Mesenchymal stem cell (in vitro differentiated cells and primary cell): ENCODE results near the gene ADAMTS17.

Source experiments
- DNase-seq: peaks from one replicate; pipeline ENCODE4 v3.0.0-alpha.2; 2013
- H2AFZ ChIP-seq: one replicate; pipeline ENCODE4 v1.6.1; 2013; ENCODE audit warnings: low read depth, mild to moderate bottlenecking, control low read depth, inconsistent platforms, low read length, moderate library complexity
- H2AK5ac ChIP-seq: 2 replicates; pipeline ENCODE4 v1.6.1; 2013; ENCODE audit warnings: low read length, moderate library complexity, mild to moderate bottlenecking, inconsistent platforms; ENCODE audit not compliant: severe bottlenecking
- H2BK120ac ChIP-seq: one replicate; pipeline ENCODE4 v1.6.1; 2013; ENCODE audit warnings: low read depth, mild to moderate bottlenecking, inconsistent platforms, low read length, moderate library complexity
- H2BK12ac ChIP-seq, 2 experiments: one replicate each; pipeline ENCODE4 v1.6.1; 2013; ENCODE audit warnings: inconsistent platforms in 2 of 2, low read length in 2 of 2, mild to moderate bottlenecking in 2 of 2, moderate library complexity in 2 of 2, control low read depth in 1 of 2
- H2BK15ac ChIP-seq: one replicate; pipeline ENCODE4 v1.6.1; 2013; ENCODE audit warnings: mild to moderate bottlenecking, low read depth, inconsistent platforms; ENCODE audit not compliant: poor library complexity, severe bottlenecking
- H2BK5ac ChIP-seq: 2 replicates; pipeline ENCODE4 v1.6.1; 2013; ENCODE audit warnings: low read depth, mild to moderate bottlenecking, low read length, control low read depth, inconsistent platforms; ENCODE audit not compliant: poor library complexity, severe bottlenecking
- H3K14ac ChIP-seq, 2 experiments: one replicate each; pipeline ENCODE4 v1.6.1; 2013; ENCODE audit warnings: inconsistent platforms in 2 of 2, low read length in 2 of 2, control low read depth in 1 of 2, mild to moderate bottlenecking in 1 of 2, moderate library complexity in 1 of 2
- H3K18ac ChIP-seq, 2 experiments: one replicate each; pipeline ENCODE4 v1.6.1; 2013; ENCODE audit warnings: inconsistent platforms in 2 of 2, low read length in 2 of 2, control low read depth in 1 of 2, low read depth in 1 of 2, mild to moderate bottlenecking in 1 of 2
- H3K23ac ChIP-seq, 2 experiments: one replicate each; pipeline ENCODE4 v1.6.1; 2013; ENCODE audit warnings: inconsistent platforms in 2 of 2, low read length in 2 of 2, mild to moderate bottlenecking in 2 of 2, moderate library complexity in 2 of 2, control low read depth in 1 of 2
- H3K27ac ChIP-seq: 2 replicates; pipeline ENCODE4 v1.5.1; 2013; ENCODE audit warnings: mild to moderate bottlenecking, moderate library complexity, low read length, control low read depth, inconsistent platforms; ENCODE audit not compliant: poor library complexity, severe bottlenecking
- H3K27me3 ChIP-seq, 2 experiments: 2 replicates each; pipeline versions ENCODE4 v1.6.1 to v1.7.0; 2013; ENCODE audit warnings: low read length in 2 of 2, mild to moderate bottlenecking in 2 of 2, moderate library complexity in 2 of 2, control low read depth in 1 of 2, inconsistent platforms in 1 of 2; ENCODE audit not compliant: control insufficient read depth in 1 of 2, insufficient read depth in 1 of 2
- H3K36me3 ChIP-seq, 2 experiments: 2 replicates each; pipeline versions ENCODE4 v1.6.1 to v1.7.0; 2013; ENCODE audit warnings: low read length in 2 of 2, control low read depth in 1 of 2, inconsistent platforms in 1 of 2, low read depth in 1 of 2, mild to moderate bottlenecking in 1 of 2; ENCODE audit not compliant: insufficient read depth in 2 of 2, control insufficient read depth in 1 of 2
- H3K4ac ChIP-seq, 2 experiments: one replicate each; pipeline ENCODE4 v1.6.1; 2013; ENCODE audit warnings: inconsistent platforms in 2 of 2, low read length in 2 of 2, mild to moderate bottlenecking in 2 of 2, moderate library complexity in 2 of 2, control low read depth in 1 of 2, low read depth in 1 of 2
- H3K4me1 ChIP-seq: 2 replicates; pipeline ENCODE4 v1.6.1; 2013; ENCODE audit warnings: low read depth, low read length, control low read depth; ENCODE audit not compliant: control insufficient read depth, insufficient read depth
- H3K4me2 ChIP-seq: 2 replicates; pipeline ENCODE4 v1.6.1; 2013; ENCODE audit warnings: low read length, mild to moderate bottlenecking, inconsistent platforms; ENCODE audit not compliant: poor library complexity, severe bottlenecking
- H3K4me3 ChIP-seq, 2 experiments: 2 replicates each; pipeline versions ENCODE4 v1.5.1 to v1.7.0; 2013; ENCODE audit warnings: low read length in 2 of 2, mild to moderate bottlenecking in 2 of 2, control low read depth in 1 of 2, low read depth in 1 of 2; ENCODE audit not compliant: insufficient read depth in 1 of 2
- H3K79me1 ChIP-seq: replicated peaks from 2 replicates; pipeline ENCODE4 v1.6.1; 2013; ENCODE audit warnings: mild to moderate bottlenecking, control low read depth, low read length, inconsistent platforms; ENCODE audit not compliant: poor library complexity, severe bottlenecking
- H3K9ac ChIP-seq: 2 replicates; pipeline ENCODE4 v1.7.0; 2013; ENCODE audit warnings: mild to moderate bottlenecking, low read length, moderate library complexity
- H3K9me3 ChIP-seq: 2 replicates; pipeline ENCODE4 v1.7.0; 2013; ENCODE audit warnings: mild to moderate bottlenecking, low read length; ENCODE audit not compliant: control insufficient read depth
- H4K8ac ChIP-seq: one replicate; pipeline ENCODE4 v1.6.1; 2013; ENCODE audit warnings: inconsistent platforms, mild to moderate bottlenecking, low read length, moderate library complexity
- H4K91ac ChIP-seq: one replicate; pipeline ENCODE4 v1.6.1; 2013; ENCODE audit warnings: mild to moderate bottlenecking, low read length, inconsistent platforms
- WGBS: methylation state at CpG from one replicate; pipeline ENCODE4 v1.1.7; 2013; ENCODE audit warnings: mixed read lengths; 5-methylcytosine and 5-hydroxymethylcytosine counted together

The ADAMTS17 gene

GRCh38 chr15:100285641-100286295 is 56.0 kb downstream of the ADAMTS17 start:
- H3K4me1 ChIP-seq = no peaks in the 10 kb centered on the region
- H3K4me2 ChIP-seq = no peak overlapping the region
- no peak overlapping the region for H2BK15ac ChIP-seq
- no peak overlapping the region for H3K4me3 ChIP-seq
- H2AFZ ChIP-seq = no peak overlapping the region
- H2AK5ac ChIP-seq = no peak overlapping the region
- no peak overlapping the region for H3K4ac ChIP-seq
- no peaks in the 10 kb centered on the region for H3K36me3 ChIP-seq
- peaks cover 9% of the 10 kb centered on the region for H3K9me3 ChIP-seq
- H3K27me3 ChIP-seq = no peaks in the 10 kb centered on the region
- no peak overlapping the region for H3K9ac ChIP-seq
- H3K18ac ChIP-seq = no peak overlapping the region
- H3K79me1 ChIP-seq = no peaks in the 10 kb centered on the region
- H4K91ac ChIP-seq = peak overlapping the region; percentile 27
- no peak overlapping the region for H3K23ac ChIP-seq
- DNase-seq = no peak
- H4K8ac ChIP-seq = no peak overlapping the region
- H3K14ac ChIP-seq = no peak overlapping the region
- 82% methylated on average over 15 of the region's 15 CpGs for WGBS
- H3K27ac ChIP-seq = no peak overlapping the region
- no peak overlapping the region for H2BK5ac ChIP-seq
- H2BK12ac ChIP-seq = no peak overlapping the region
- H2BK120ac ChIP-seq = no peak overlapping the region

- H3K18ac ChIP-seq = no peak overlapping the region
- H3K4me2 ChIP-seq = no peak overlapping the region
- H3K14ac ChIP-seq = no peak overlapping the region
- H4K8ac ChIP-seq = no peak overlapping the region
- no peak overlapping the region for H2BK12ac ChIP-seq
- H3K23ac ChIP-seq = no peak overlapping the region
- peaks cover 9% of the 10 kb centered on the region for H3K9me3 ChIP-seq
- no peaks in the 10 kb centered on the region for H3K36me3 ChIP-seq
- H3K27ac ChIP-seq = no peak overlapping the region
- H2BK15ac ChIP-seq = no peak overlapping the region
- no peaks in the 10 kb centered on the region for H3K27me3 ChIP-seq
- no peak overlapping the region for H2BK120ac ChIP-seq
- H4K91ac ChIP-seq = no peak overlapping the region
- H3K79me1 ChIP-seq = no peaks in the 10 kb centered on the region
- no peaks in the 10 kb centered on the region for H3K4me1 ChIP-seq
- no peak for DNase-seq
- H3K4ac ChIP-seq = no peak overlapping the region
- 35% methylated on average over 3 of the region's 6 CpGs for WGBS
- H2BK5ac ChIP-seq = no peak overlapping the region
- no peak overlapping the region for H2AFZ ChIP-seq
- H2AK5ac ChIP-seq = no peak overlapping the region
- no peak overlapping the region for H3K9ac ChIP-seq
- no peak overlapping the region for H3K4me3 ChIP-seq
Observed at GRCh38 chr15:100284701-100285100, 57.1 kb downstream of the ADAMTS17 start.

GRCh38 chr15:100284191-100284590 is 57.6 kb downstream of the ADAMTS17 start:
- no peak overlapping the region for H2AK5ac ChIP-seq
- no peak overlapping the region for H4K8ac ChIP-seq
- H3K4me2 ChIP-seq = no peak overlapping the region
- peaks cover 9% of the 10 kb centered on the region for H3K9me3 ChIP-seq
- no peaks in the 10 kb centered on the region for H3K79me1 ChIP-seq
- H3K14ac ChIP-seq = no peak overlapping the region
- no peak overlapping the region for H2BK120ac ChIP-seq
- no peak overlapping the region for H3K9ac ChIP-seq
- no peak for DNase-seq
- no peak overlapping the region for H3K23ac ChIP-seq
- WGBS = 82% methylated on average over 5 of the region's 5 CpGs
- no peak overlapping the region for H3K4me3 ChIP-seq
- H2BK12ac ChIP-seq = no peak overlapping the region
- H2BK15ac ChIP-seq = no peak overlapping the region
- H3K36me3 ChIP-seq = no peaks in the 10 kb centered on the region
- no peak overlapping the region for H3K4ac ChIP-seq
- H3K18ac ChIP-seq = no peak overlapping the region
- H2AFZ ChIP-seq = no peak overlapping the region
- H2BK5ac ChIP-seq = no peak overlapping the region
- H3K27me3 ChIP-seq = no peaks in the 10 kb centered on the region
- H4K91ac ChIP-seq = no peak overlapping the region
- no peaks in the 10 kb centered on the region for H3K4me1 ChIP-seq
- no peak overlapping the region for H3K27ac ChIP-seq

GRCh38 chr15:100281096-100281917 is 60.5 kb downstream of the ADAMTS17 start:
- Histone ChIP-seq H3K4me1 (no peaks in the 10 kb centered on the region), H2BK12ac (no peak overlapping the region)
- WGBS = 88% methylated on average over 30 of the region's 30 CpGs

More at GRCh38 chr15:100281096-100281917, 60.5 kb downstream of the ADAMTS17 start:
- no peak overlapping the region for H2AFZ ChIP-seq
- H4K91ac ChIP-seq = no peak overlapping the region
- no peak overlapping the region for H3K23ac ChIP-seq
- no peak for DNase-seq
- no peak overlapping the region for H2BK5ac ChIP-seq
- H3K9ac ChIP-seq = no peak overlapping the region
- H3K36me3 ChIP-seq = no peaks in the 10 kb centered on the region
- H3K27ac ChIP-seq = no peak overlapping the region
- H3K27me3 ChIP-seq = peaks cover 0 to 3% of the 10 kb centered on the region in 2 experiments
- H2AK5ac ChIP-seq = no peak overlapping the region
- H3K4ac ChIP-seq = no peak overlapping the region
- H3K79me1 ChIP-seq = no peaks in the 10 kb centered on the region
- no peak overlapping the region for H4K8ac ChIP-seq
- H3K4me3 ChIP-seq = no peak overlapping the region
- no peak overlapping the region for H3K18ac ChIP-seq
- no peak overlapping the region for H3K14ac ChIP-seq
- H3K4me2 ChIP-seq = no peak overlapping the region
- no peaks in the 10 kb centered on the region for H3K9me3 ChIP-seq
- H2BK15ac ChIP-seq = no peak overlapping the region
- no peak overlapping the region for H2BK120ac ChIP-seq
